Measurements from ENCODE around the gene GIMAP1.

GIMAP1 gene

DNA sequence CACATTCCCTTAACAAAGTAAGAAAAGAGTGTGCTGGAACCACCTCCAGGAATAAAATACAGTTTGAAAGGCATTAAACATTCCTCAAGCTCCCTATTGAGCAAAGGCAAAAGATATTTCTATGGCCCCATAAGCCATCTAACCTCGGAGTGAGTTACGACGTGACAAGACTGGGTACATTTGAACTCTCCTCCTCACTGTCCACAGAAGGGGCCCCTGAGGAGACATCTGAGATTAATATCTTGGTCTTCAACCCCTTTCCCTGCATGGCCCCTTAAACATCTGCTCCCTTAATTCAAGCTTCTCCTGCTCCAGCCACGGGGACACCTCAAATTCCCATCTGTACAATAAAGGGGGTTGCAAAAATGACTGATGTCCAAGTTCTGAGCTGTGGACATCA lies 526 bp downstream of the GIMAP1 start:
- H3K4me3 ChIP-seq (ENCODE audit: low read length) = no peak overlapping the region
- TF ChIP-seq, protein P1, sequence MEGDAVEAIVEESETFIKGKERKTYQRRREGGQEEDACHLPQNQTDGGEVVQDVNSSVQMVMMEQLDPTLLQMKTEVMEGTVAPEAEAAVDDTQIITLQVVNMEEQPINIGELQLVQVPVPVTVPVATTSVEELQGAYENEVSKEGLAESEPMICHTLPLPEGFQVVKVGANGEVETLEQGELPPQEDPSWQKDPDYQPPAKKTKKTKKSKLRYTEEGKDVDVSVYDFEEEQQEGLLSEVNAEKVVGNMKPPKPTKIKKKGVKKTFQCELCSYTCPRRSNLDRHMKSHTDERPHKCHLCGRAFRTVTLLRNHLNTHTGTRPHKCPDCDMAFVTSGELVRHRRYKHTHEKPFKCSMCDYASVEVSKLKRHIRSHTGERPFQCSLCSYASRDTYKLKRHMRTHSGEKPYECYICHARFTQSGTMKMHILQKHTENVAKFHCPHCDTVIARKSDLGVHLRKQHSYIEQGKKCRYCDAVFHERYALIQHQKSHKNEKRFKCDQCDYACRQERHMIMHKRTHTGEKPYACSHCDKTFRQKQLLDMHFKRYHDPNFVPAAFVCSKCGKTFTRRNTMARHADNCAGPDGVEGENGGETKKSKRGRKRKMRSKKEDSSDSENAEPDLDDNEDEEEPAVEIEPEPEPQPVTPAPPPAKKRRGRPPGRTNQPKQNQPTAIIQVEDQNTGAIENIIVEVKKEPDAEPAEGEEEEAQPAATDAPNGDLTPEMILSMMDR (conservative IDR thresholded peaks at IDR 0.05; ENCODE audit: low read length) = no peak
- no peak for DNase-seq (ENCODE audit: low read depth)

DNA sequence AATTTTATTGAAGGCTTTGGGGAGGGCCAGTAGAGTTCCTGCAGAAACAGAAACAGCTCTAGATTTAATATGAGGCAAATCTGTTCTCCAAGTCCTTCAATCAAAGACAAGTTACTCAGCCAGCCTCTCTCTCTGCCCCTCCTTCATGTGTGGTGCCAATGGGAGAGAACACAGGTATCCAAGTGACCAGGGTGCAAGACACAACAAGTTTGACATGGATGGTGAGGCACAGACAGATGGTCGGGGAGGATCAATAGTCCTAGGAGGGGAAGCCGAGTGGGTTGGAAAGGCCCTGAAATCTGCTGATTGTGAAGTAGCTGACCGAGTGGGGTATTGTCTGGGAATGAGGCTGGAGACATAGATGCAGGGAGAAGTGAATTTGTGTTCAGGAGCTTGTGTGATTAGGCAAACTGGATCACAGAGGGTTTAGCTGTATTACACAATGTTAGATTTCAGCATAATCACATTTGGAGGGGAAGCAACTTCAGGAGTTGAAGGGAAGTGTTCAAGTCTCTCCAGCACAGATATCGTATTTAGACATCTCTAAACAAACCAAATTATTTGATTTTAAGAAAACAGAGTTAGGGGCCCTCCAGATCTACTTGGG lies 1.5 kb downstream of the GIMAP1 start:
- H3K4me3 ChIP-seq (ENCODE audit: low read length) = no peak overlapping the region
- TF ChIP-seq, protein P1 (conservative IDR thresholded peaks at IDR 0.05; ENCODE audit: low read length) = no peak

GRCh38 chr7:150719436-150719835 lies 3.0 kb downstream of the GIMAP1 start:
- no peak for DNase-seq (ENCODE audit: low read depth)
- no peak overlapping the region for H3K4me3 ChIP-seq (ENCODE audit: low read length)
- TF ChIP-seq, protein P1 (conservative IDR thresholded peaks at IDR 0.05; ENCODE audit: low read length) = no peak

More for the DNA sequence above, 1.5 kb downstream of the GIMAP1 start:
- DNase-seq (ENCODE audit: low read depth) = no peak

GRCh38 chr7:150719960-150720891 lies 3.8 kb downstream of the GIMAP1 start:
- TF ChIP-seq, protein P1 (conservative IDR thresholded peaks at IDR 0.05; ENCODE audit: low read length) = no peak
- DNase-seq (ENCODE audit: low read depth) = no peak
- H3K4me3 ChIP-seq (ENCODE audit: low read length) = no peak overlapping the region

DNA sequence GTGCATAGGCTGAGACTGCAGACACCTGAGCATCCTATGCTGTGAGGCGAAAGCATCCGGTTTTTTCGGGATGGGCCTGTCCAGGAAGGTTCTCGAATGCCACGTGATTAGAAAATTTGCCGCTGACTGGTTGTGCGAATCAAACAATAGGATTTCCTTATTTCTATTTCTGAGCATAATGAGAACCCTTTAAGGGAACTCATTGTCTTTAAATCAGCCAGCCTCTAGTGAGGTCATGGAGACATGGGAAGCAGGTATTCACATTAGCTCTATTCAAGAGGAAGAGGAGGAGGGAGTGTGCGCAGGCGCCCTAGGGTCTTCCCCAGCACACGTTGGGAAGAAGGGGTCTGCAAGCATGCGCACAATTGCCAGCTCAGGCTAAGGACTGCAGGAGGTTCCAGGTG lies 5.6 kb downstream of the GIMAP1 start:
- H3K4me3 ChIP-seq (ENCODE audit: low read length) = no peak overlapping the region
- DNase-seq (ENCODE audit: low read depth) = no peak
- TF ChIP-seq, protein P1 (conservative IDR thresholded peaks at IDR 0.05; ENCODE audit: low read length) = no peak

DNA sequence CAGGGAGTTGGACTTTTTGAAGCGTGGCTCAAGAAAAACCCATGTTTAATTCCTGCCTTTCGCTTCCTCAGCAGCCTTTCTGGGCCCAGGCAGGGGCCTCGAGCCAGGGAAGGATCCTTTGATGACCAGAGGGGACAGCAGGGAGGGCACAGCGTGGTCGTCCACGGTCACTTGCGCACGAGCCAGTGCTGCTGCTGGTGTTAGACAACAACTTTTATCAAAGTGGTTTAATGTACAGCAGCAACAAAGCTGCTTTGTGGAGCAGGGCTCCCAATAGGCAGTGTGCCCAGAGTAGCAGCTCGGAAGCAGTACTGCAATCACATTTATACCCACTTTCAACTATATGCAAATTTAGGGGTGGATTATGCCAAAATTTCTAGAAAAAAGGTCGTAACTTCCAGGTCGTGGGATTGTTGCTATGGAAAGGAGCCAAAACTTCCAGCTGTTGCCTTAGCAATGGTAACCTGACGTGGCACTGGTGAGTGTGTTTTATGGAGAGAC lies 6.1 kb downstream of the GIMAP1 start:
- H3K4me3 ChIP-seq (ENCODE audit: low read length) = no peak overlapping the region
- DNase-seq (ENCODE audit: low read depth) = no peak
- TF ChIP-seq, protein P1 (conservative IDR thresholded peaks at IDR 0.05; ENCODE audit: low read length) = no peak
